ENCODE measurements around the gene DBF4.
A peak's percentile ranks its signal among the peaks of the same experiment; 100 is the strongest.

- TF ChIP-seq CTCF (conservative IDR thresholded peaks at IDR 0.05; ENCODE audit: low read length) (peak; percentile 61), EZH2phosphoT487 (IDR thresholded peaks at IDR 0.05; ENCODE audit: borderline replicate concordance) (no peak)
These were observed 50.5 kb downstream of the DBF4 start for GRCh38 chr7:87926581-87927461.
